Effector memory CD4-positive, alpha-beta T cell (primary cell): ENCODE measurements around the gene GLP1R.

Source experiments
- DNase-seq, 3 donors: peaks; one replicate each; pipeline ENCODE4 v3.0.0-alpha.2; 2020
- H3K27ac ChIP-seq: 2 replicates; pipeline ENCODE4 v1.7.0; 2013; ENCODE audit warnings: mild to moderate bottlenecking, low read length, moderate library complexity; ENCODE audit not compliant: insufficient read depth, poor library complexity, severe bottlenecking
- H3K27me3 ChIP-seq: replicated peaks from 2 replicates; pipeline ENCODE4 v1.7.0; 2013; ENCODE audit warnings: mild to moderate bottlenecking, low read length; ENCODE audit not compliant: insufficient read depth, control insufficient read depth, poor library complexity, severe bottlenecking
- H3K36me3 ChIP-seq: 2 replicates; pipeline ENCODE4 v1.7.0; 2013; ENCODE audit warnings: mild to moderate bottlenecking, low read length, moderate library complexity; ENCODE audit not compliant: control insufficient read depth, insufficient read depth
- H3K4me1 ChIP-seq: 2 replicates; pipeline ENCODE4 v1.7.0; 2013; ENCODE audit warnings: low read length, mild to moderate bottlenecking; ENCODE audit not compliant: control insufficient read depth, insufficient read depth, poor library complexity, severe bottlenecking
- H3K4me3 ChIP-seq: 2 replicates; pipeline ENCODE4 v1.7.0; 2013; ENCODE audit warnings: low read length, low read depth, mild to moderate bottlenecking; ENCODE audit not compliant: insufficient read depth, poor library complexity, severe bottlenecking
- H3K9me3 ChIP-seq: 2 replicates; pipeline ENCODE4 v1.7.0; 2013; ENCODE audit warnings: mild to moderate bottlenecking, low read length, moderate library complexity; ENCODE audit not compliant: control insufficient read depth

The GLP1R gene

GRCh38 chr6:39061588-39061987, 13.0 kb downstream of the GLP1R start:
- no peaks in the 10 kb centered on the region for H3K36me3 ChIP-seq
- no peak for DNase-seq
- H3K4me1 ChIP-seq, result no peaks in the 10 kb centered on the region
- no peak overlapping the region for H3K27ac ChIP-seq
- H3K4me3 ChIP-seq, result no peak overlapping the region
- H3K27me3 ChIP-seq, result no peaks in the 10 kb centered on the region
- no peaks in the 10 kb centered on the region for H3K9me3 ChIP-seq

GRCh38 chr6:39062014-39062740, 13.6 kb downstream of the GLP1R start:
- no peaks in the 10 kb centered on the region for H3K36me3 ChIP-seq
- H3K4me3 ChIP-seq, result no peak overlapping the region
- no peak for DNase-seq
- no peaks in the 10 kb centered on the region for H3K9me3 ChIP-seq
- H3K4me1 ChIP-seq, result no peaks in the 10 kb centered on the region
- no peaks in the 10 kb centered on the region for H3K27me3 ChIP-seq
- H3K27ac ChIP-seq, result no peak overlapping the region

GRCh38 chr6:39063526-39063925, 14.9 kb downstream of the GLP1R start:
- Histone ChIP-seq H3K27ac (no peak overlapping the region), H3K4me3 (no peak overlapping the region), H3K27me3 (no peaks in the 10 kb centered on the region), H3K9me3 (no peaks in the 10 kb centered on the region), H3K36me3 (no peaks in the 10 kb centered on the region), H3K4me1 (no peaks in the 10 kb centered on the region)
- DNase-seq, result no peak

- no peaks in the 10 kb centered on the region for H3K36me3 ChIP-seq
- H3K27me3 ChIP-seq, result no peaks in the 10 kb centered on the region
- no peak for DNase-seq
- H3K9me3 ChIP-seq, result no peaks in the 10 kb centered on the region
- H3K4me1 ChIP-seq, result no peaks in the 10 kb centered on the region
- H3K27ac ChIP-seq, result no peak overlapping the region
- no peak overlapping the region for H3K4me3 ChIP-seq
These were observed 17.0 kb downstream of the GLP1R start for GRCh38 chr6:39065561-39065960.

GRCh38 chr6:39068391-39068790, 19.8 kb downstream of the GLP1R start:
- Histone ChIP-seq H3K4me3 (no peak overlapping the region), H3K36me3 (no peaks in the 10 kb centered on the region), H3K4me1 (no peaks in the 10 kb centered on the region), H3K27me3 (no peaks in the 10 kb centered on the region), H3K27ac (no peak overlapping the region), H3K9me3 (no peaks in the 10 kb centered on the region)
- DNase-seq, result no peak

- Histone ChIP-seq H3K27ac (no peak overlapping the region), H3K4me1 (no peaks in the 10 kb centered on the region), H3K4me3 (no peak overlapping the region), H3K9me3 (no peaks in the 10 kb centered on the region), H3K36me3 (no peaks in the 10 kb centered on the region), H3K27me3 (no peaks in the 10 kb centered on the region)
- DNase-seq, result no peak
These were observed 24.2 kb downstream of the GLP1R start for GRCh38 chr6:39072830-39073229.

- Histone ChIP-seq H3K27ac (no peak overlapping the region), H3K36me3 (no peaks in the 10 kb centered on the region), H3K4me3 (no peak overlapping the region), H3K9me3 (no peaks in the 10 kb centered on the region), H3K4me1 (no peaks in the 10 kb centered on the region), H3K27me3 (no peaks in the 10 kb centered on the region)
- no peak for DNase-seq
These were observed 25.1 kb downstream of the GLP1R start for GRCh38 chr6:39073471-39074355.

- Histone ChIP-seq H3K4me1 (no peaks in the 10 kb centered on the region), H3K4me3 (no peak overlapping the region), H3K27me3 (no peaks in the 10 kb centered on the region), H3K9me3 (no peaks in the 10 kb centered on the region), H3K27ac (no peak overlapping the region), H3K36me3 (no peaks in the 10 kb centered on the region)
- DNase-seq, result no peak
These were observed 25.9 kb downstream of the GLP1R start for GRCh38 chr6:39074486-39074885.

GRCh38 chr6:39075010-39075686, 26.6 kb downstream of the GLP1R start:
- H3K27me3 ChIP-seq, result no peaks in the 10 kb centered on the region
- no peak for DNase-seq
- no peak overlapping the region for H3K27ac ChIP-seq
- no peaks in the 10 kb centered on the region for H3K4me1 ChIP-seq
- H3K36me3 ChIP-seq, result no peaks in the 10 kb centered on the region
- no peak overlapping the region for H3K4me3 ChIP-seq
- H3K9me3 ChIP-seq, result no peaks in the 10 kb centered on the region
